PC-9 (cell line): ENCODE results near the gene KCNT2. TPM values are rescaled to one million over a fixed set of nuclear protein-coding genes. Genes with fewer than 3 reads are reported as not detected.
A peak's percentile ranks its signal among the peaks of the same experiment; 100 is the strongest.

ENCODE experiments used
- BruUV-seq: library from RNA; stranded (reverse); fragments of 400-500 nt; replicated peaks from 2 replicates; lab custom pipeline; 2021; lab: Mats Ljungman, UMichigan
- CTCF ChIA-PET: fragments of 300-600 bp; sonication (Branson Sonifier 250); formaldehyde crosslinking; loops from one replicate; lab custom pipeline; 2022; ENCODE audit warnings: antibody characterized with exemption; lab: Charles Lee
- POLR2A ChIA-PET: fragments of 300-600 bp; sonication (Branson Sonifier 250); formaldehyde crosslinking; loops from one replicate; lab custom pipeline; 2022; ENCODE audit warnings: antibody characterized with exemption; ENCODE audit not compliant: unreplicated experiment; lab: Charles Lee
- DNase-seq, 2 experiments: peaks; one replicate each; pipeline versions ENCODE4 v3.0.0 to v3.0.0-alpha.2; 2015 to 2022; ENCODE audit warnings: mixed read lengths in 1 of 2
- H2AFZ ChIP-seq: fragments of 200-600 bp; sonication (generic); 2 replicates; pipeline ENCODE4 v1.8.1; 2017; ENCODE audit warnings: antibody characterized with exemption
- H3F3A ChIP-seq: fragments of 200-600 bp; sonication (generic); 2 replicates; pipeline ENCODE4 v1.8.1; 2017; ENCODE audit warnings: antibody characterized with exemption, mild to moderate bottlenecking, low read depth; ENCODE audit not compliant: insufficient read depth
- H3K27ac ChIP-seq: fragments of 200-600 bp; sonication (generic); 2 replicates; pipeline ENCODE4 v1.6.1; 2016; ENCODE audit warnings: mixed run types
- H3K27me3 ChIP-seq: fragments of 200-600 bp; sonication (generic); 2 replicates; pipeline ENCODE4 v1.6.1; 2016; ENCODE audit warnings: low read depth, mixed run types; ENCODE audit not compliant: insufficient read depth
- H3K36me3 ChIP-seq: fragments of 200-600 bp; sonication (generic); 2 replicates; pipeline ENCODE4 v1.6.1; 2016; ENCODE audit warnings: low read depth, mixed run types
- H3K4me1 ChIP-seq: fragments of 200-600 bp; sonication (generic); replicated peaks from 2 replicates; pipeline ENCODE4 v1.6.1; 2016; ENCODE audit warnings: mixed run types; ENCODE audit not compliant: insufficient read depth
- H3K4me2 ChIP-seq: fragments of 200-600 bp; sonication (generic); 2 replicates; pipeline ENCODE4 v1.6.1; 2017; ENCODE audit warnings: mixed run types
- H3K4me3 ChIP-seq: fragments of 200-600 bp; sonication (generic); 2 replicates; pipeline ENCODE4 v1.6.1; 2016; ENCODE audit warnings: mixed run types
- H3K79me2 ChIP-seq: fragments of 200-600 bp; sonication (generic); 2 replicates; pipeline ENCODE4 v1.6.1; 2017; ENCODE audit warnings: low read depth, mixed run types
- H3K9me2 ChIP-seq: fragments of 200-600 bp; sonication (generic); 2 replicates; pipeline ENCODE4 v1.8.1; 2017; ENCODE audit warnings: mild to moderate bottlenecking; ENCODE audit not compliant: insufficient read depth
- H3K9me3 ChIP-seq: fragments of 200-600 bp; sonication (generic); 2 replicates; pipeline ENCODE4 v1.8.1; 2016; ENCODE audit warnings: low read depth; ENCODE audit not compliant: insufficient read depth
- H4K20me1 ChIP-seq: fragments of 200-600 bp; sonication (generic); 2 replicates; pipeline ENCODE4 v1.8.1; 2017; ENCODE audit not compliant: insufficient read depth
- CTCF ChIP-seq: fragments of 200-600 bp; sonication (generic); conservative IDR thresholded peaks from 2 replicates; pipeline ENCODE4 v1.6.1; 2017; ENCODE audit warnings: mixed run types, antibody characterized with exemption, mild to moderate bottlenecking, moderate library complexity
- EZH2 ChIP-seq: fragments of 200-600 bp; sonication (generic); IDR thresholded peaks from 2 replicates; pipeline ENCODE4 v1.8.0; 2017; ENCODE audit warnings: antibody characterized with exemption, low read depth
- intact Hi-C: fragments of 100-400 bp; cut with micrococcal nuclease; formaldehyde crosslinking; loops from one replicate; pipeline ENCODE4 v1.10.0; 2022; ENCODE audit not compliant: unreplicated experiment
- total RNA-seq: library from RNA; stranded (reverse); gene quantifications from 2 replicates; pipeline ENCODE4 v1.2.3, GENCODE V29; 2021

Gene KCNT2
- total RNA-seq, 1 experiment from 2014 or later: 0.90 TPM

- Histone ChIP-seq H3F3A (no peaks in the 10 kb centered on the region), H3K36me3 (no peaks in the 10 kb centered on the region), H3K4me2 (no peak overlapping the region), H2AFZ (0 out of 2 replicates have a peak overlapping the region, but pooled peaks have one; percentile 39), H3K27me3 (no peaks in the 10 kb centered on the region), H3K4me1 (no peaks in the 10 kb centered on the region), H3K4me3 (no peak overlapping the region), H4K20me1 (no peaks in the 10 kb centered on the region), H3K27ac (no peak overlapping the region), H3K9me3 (no peaks in the 10 kb centered on the region), H3K79me2 (no peaks in the 10 kb centered on the region), H3K9me2 (no peaks in the 10 kb centered on the region)
- DNase-seq: no peak
- no TSS peak for BruUV-seq
- TF ChIP-seq CTCF: no peak
- TF ChIP-seq EZH2: no peak
- ChIA-PET POLR2A (no interaction called here), CTCF (interaction anchor here (0.6 kb wide), 1 partner anchor 119 kb away, joined by 3 read pairs; no protein-coding TSS in a partner anchor)
- intact Hi-C loops: no loop called here
Measured at GRCh38 chr1:196387766-196388165, 220.5 kb downstream of the KCNT2 start.

- CTCF ChIA-PET: no interaction called here
Measured at GRCh38 chr1:196385109-196385508, 223.1 kb downstream of the KCNT2 start.

GRCh38 chr1:196382383-196382782 is 225.9 kb downstream of the KCNT2 start:
- H3K9me3 ChIP-seq: no peaks in the 10 kb centered on the region
- H3K4me1 ChIP-seq: 0 out of 2 replicates have a peak, but pooled peaks cover 4% of the 10 kb centered on the region
- H3K4me3 ChIP-seq: no peak overlapping the region
- H2AFZ ChIP-seq: no peak overlapping the region
- no TSS peak for BruUV-seq
- H3K9me2 ChIP-seq: no peaks in the 10 kb centered on the region
- H3K36me3 ChIP-seq: no peaks in the 10 kb centered on the region
- intact Hi-C loops: no loop called here
- ChIA-PET POLR2A (no interaction called here), CTCF (no interaction called here)
- no peak overlapping the region for H3K4me2 ChIP-seq
- no peak overlapping the region for H3K27ac ChIP-seq
- no peak for DNase-seq
- TF ChIP-seq EZH2: no peak
- TF ChIP-seq CTCF: no peak
- no peaks in the 10 kb centered on the region for H3F3A ChIP-seq
- no peaks in the 10 kb centered on the region for H3K27me3 ChIP-seq
- no peaks in the 10 kb centered on the region for H3K79me2 ChIP-seq
- no peaks in the 10 kb centered on the region for H4K20me1 ChIP-seq

More at GRCh38 chr1:196385109-196385508, 223.1 kb downstream of the KCNT2 start:
- no peak for TF ChIP-seq CTCF
- TF ChIP-seq EZH2: no peak
- Histone ChIP-seq H2AFZ (no peak overlapping the region), H3K9me3 (no peaks in the 10 kb centered on the region), H4K20me1 (no peaks in the 10 kb centered on the region), H3K27me3 (no peaks in the 10 kb centered on the region), H3K79me2 (no peaks in the 10 kb centered on the region), H3K36me3 (no peaks in the 10 kb centered on the region), H3F3A (no peaks in the 10 kb centered on the region), H3K4me1 (no peaks in the 10 kb centered on the region), H3K4me3 (no peak overlapping the region), H3K4me2 (no peak overlapping the region), H3K27ac (no peak overlapping the region), H3K9me2 (no peaks in the 10 kb centered on the region)
- POLR2A ChIA-PET: no interaction called here
- no TSS peak for BruUV-seq
- no peak for DNase-seq
- intact Hi-C loops: no loop called here
